Loucy (cell line): ENCODE data around the gene DCXR.
A peak's percentile ranks its signal among the peaks of the same experiment; 100 is the strongest.

Source experiments
- H2AFZ ChIP-seq: fragments of 200-600 bp; sonication (generic); 2 replicates; pipeline ENCODE4 v1.6.0; 2016; ENCODE audit warnings: antibody characterized with exemption, mild to moderate bottlenecking, low read length, moderate library complexity
- H3F3A ChIP-seq: fragments of 200-600 bp; 2 replicates; pipeline ENCODE4 v1.6.0; 2016; ENCODE audit warnings: antibody characterized with exemption, low read depth, mild to moderate bottlenecking
- H3K27me3 ChIP-seq: fragments of 200-600 bp; sonication (generic); 2 replicates; pipeline ENCODE4 v1.6.1; 2014; ENCODE audit warnings: low read length, mild to moderate bottlenecking; ENCODE audit not compliant: insufficient read depth, poor library complexity, severe bottlenecking
- H3K36me3 ChIP-seq: fragments of 200-600 bp; sonication (generic); 2 replicates; pipeline ENCODE4 v1.6.1; 2016; ENCODE audit warnings: low read length; ENCODE audit not compliant: insufficient read depth
- H3K4me1 ChIP-seq: fragments of 200-600 bp; sonication (generic); 2 replicates; pipeline ENCODE4 v1.5.1; 2014; ENCODE audit warnings: low read length, mild to moderate bottlenecking; ENCODE audit not compliant: insufficient read depth, poor library complexity, severe bottlenecking
- H3K4me2 ChIP-seq: fragments of 200-600 bp; sonication (generic); 2 replicates; pipeline ENCODE4 v1.6.0; 2014; ENCODE audit warnings: antibody characterized with exemption, low read length, low read depth, mild to moderate bottlenecking; ENCODE audit not compliant: poor library complexity, severe bottlenecking
- H3K4me3 ChIP-seq: fragments of 200-600 bp; sonication (generic); 2 replicates; pipeline ENCODE4 v1.5.1; 2014; ENCODE audit warnings: low read length, mild to moderate bottlenecking, mixed read lengths; ENCODE audit not compliant: poor library complexity, severe bottlenecking
- H3K79me2 ChIP-seq: fragments of 200-600 bp; sonication (generic); 2 replicates; pipeline ENCODE4 v1.6.1; 2014; ENCODE audit warnings: low read length; ENCODE audit not compliant: insufficient read depth
- H3K9ac ChIP-seq: fragments of 200-600 bp; sonication (generic); 2 replicates; pipeline ENCODE4 v1.6.0; 2014; ENCODE audit warnings: mild to moderate bottlenecking, low read depth, low read length, moderate library complexity; ENCODE audit not compliant: poor library complexity, severe bottlenecking
- H3K9me2 ChIP-seq: fragments of 200-600 bp; sonication (generic); replicated peaks from 2 replicates; pipeline ENCODE4 v1.6.1; 2016; ENCODE audit warnings: low read depth, low read length, mixed read lengths
- H3K9me3 ChIP-seq: fragments of 200-600 bp; sonication (generic); 2 replicates; pipeline ENCODE4 v1.6.1; 2014; ENCODE audit warnings: mild to moderate bottlenecking, antibody characterized with exemption, low read length, low read depth; ENCODE audit not compliant: insufficient read depth
- H4K20me1 ChIP-seq: fragments of 200-600 bp; sonication (generic); 2 replicates; pipeline ENCODE4 v1.6.0; 2014; ENCODE audit warnings: antibody characterized with exemption, low read length, mild to moderate bottlenecking; ENCODE audit not compliant: insufficient read depth, poor library complexity, severe bottlenecking
- CTCF ChIP-seq: fragments of 200-600 bp; sonication (generic); conservative IDR thresholded peaks from 2 replicates; pipeline ENCODE4 v1.5.1; 2014; ENCODE audit warnings: mild to moderate bottlenecking, antibody characterized with exemption, low read length
- EZH2phosphoT487 ChIP-seq: fragments of 200-600 bp; IDR thresholded peaks from 2 replicates; pipeline ENCODE4 v1.6.1; 2018; ENCODE audit warnings: antibody characterized with exemption, mild to moderate bottlenecking, moderate library complexity, borderline replicate concordance

Gene DCXR

GRCh38 chr17:82019690-82020571 lies 17.6 kb downstream of the DCXR start:
- Histone ChIP-seq H3K9me3 (no peaks in the 10 kb centered on the region), H4K20me1 (peaks cover 18% of the 10 kb centered on the region), H3K9ac (no peak overlapping the region), H3K4me3 (no peak overlapping the region), H3K27me3 (no peaks in the 10 kb centered on the region), H3K36me3 (no peaks in the 10 kb centered on the region), H3K4me1 (peaks cover 21% of the 10 kb centered on the region), H3K79me2 (peaks cover 22% of the 10 kb centered on the region; the same call in 1 of the 2 replicates), H3K9me2 (no peaks in the 10 kb centered on the region), H3K4me2 (no peak overlapping the region), H2AFZ (no peak overlapping the region), H3F3A (no peaks in the 10 kb centered on the region)
- TF ChIP-seq EZH2phosphoT487 (no peak), CTCF (peak; percentile 77)

DNA sequence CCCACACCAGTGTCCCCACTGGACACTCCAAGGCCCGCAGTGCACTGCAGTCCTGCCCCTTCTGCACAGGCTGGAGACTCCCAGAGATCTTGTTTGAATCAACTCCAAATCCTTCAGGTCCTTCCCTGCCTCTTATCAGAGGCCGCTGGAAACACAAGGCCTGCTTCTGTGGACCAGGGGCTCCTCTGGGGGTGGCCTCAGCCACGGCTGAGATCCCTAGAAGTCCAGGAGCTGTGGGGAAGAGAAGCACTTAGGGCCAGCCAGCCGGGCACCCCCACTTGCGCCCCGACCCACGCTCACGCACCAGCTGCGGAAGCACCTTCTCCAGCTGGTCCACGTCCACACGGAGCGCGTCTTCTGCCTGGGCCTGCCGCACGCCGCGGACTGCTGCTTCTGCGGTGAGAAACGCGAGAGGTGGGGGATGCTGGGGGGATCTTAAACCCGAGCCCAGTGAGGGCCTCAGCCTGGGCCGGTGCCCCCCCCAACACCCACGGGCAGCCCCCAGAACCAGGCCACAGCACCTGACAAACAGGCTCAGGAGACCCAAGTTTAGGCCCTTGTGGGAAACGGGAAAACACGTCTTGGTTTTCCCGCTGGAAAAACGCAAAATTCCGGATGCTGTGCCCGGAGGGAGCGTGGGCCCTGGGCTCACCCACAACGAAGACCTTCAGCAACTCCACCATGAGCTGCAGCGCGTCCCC lies 18.4 kb downstream of the DCXR start:
- peaks cover 16% of the 10 kb centered on the region; the same call in 1 of the 2 replicates for H3K79me2 ChIP-seq
- peaks cover 18% of the 10 kb centered on the region for H4K20me1 ChIP-seq
- H3K4me1 ChIP-seq, result peaks cover 16% of the 10 kb centered on the region
- no peaks in the 10 kb centered on the region for H3K36me3 ChIP-seq
- no peaks in the 10 kb centered on the region for H3K27me3 ChIP-seq
- no peaks in the 10 kb centered on the region for H3F3A ChIP-seq
- no peak overlapping the region for H3K9ac ChIP-seq
- no peak overlapping the region for H3K4me3 ChIP-seq
- H3K9me2 ChIP-seq, result no peaks in the 10 kb centered on the region
- no peaks in the 10 kb centered on the region for H3K9me3 ChIP-seq
- TF ChIP-seq CTCF (no peak), EZH2phosphoT487 (no peak)
- H3K4me2 ChIP-seq, result no peak overlapping the region
- H2AFZ ChIP-seq, result no peak overlapping the region

GRCh38 chr17:82018152-82018988 lies 19.1 kb downstream of the DCXR start:
- no peak overlapping the region for H3K4me2 ChIP-seq
- peaks cover 14% of the 10 kb centered on the region; the same call in 1 of the 2 replicates for H3K79me2 ChIP-seq

More at GRCh38 chr17:82018152-82018988, 19.1 kb downstream of the DCXR start:
- Histone ChIP-seq H4K20me1 (peaks cover 18% of the 10 kb centered on the region), H3K9ac (no peak overlapping the region), H3K27me3 (no peaks in the 10 kb centered on the region), H2AFZ (no peak overlapping the region), H3K9me3 (no peaks in the 10 kb centered on the region), H3K4me3 (no peak overlapping the region), H3K36me3 (no peaks in the 10 kb centered on the region), H3K9me2 (no peaks in the 10 kb centered on the region), H3K4me1 (peaks cover 13% of the 10 kb centered on the region), H3F3A (no peaks in the 10 kb centered on the region)
- no peak for TF ChIP-seq CTCF
- TF ChIP-seq EZH2phosphoT487, result no peak
